HL-60/S4 treated with retinoic acid at 250 ng/mL for 4 days and 3 days (cell line): ENCODE results near the gene POLE.

Experiments
- in situ Hi-C: fragments of 300-500 bp; cut with MboI; formaldehyde crosslinking; loops from 2 replicates; pipeline ENCODE4 v1.7.0; 2022; ENCODE audit warnings: low sequenced_read_pairs

The POLE gene

GRCh38 chr12:132677492-132677891, 9.7 kb downstream of the POLE start:
- in situ Hi-C loops, result no loop called here

- in situ Hi-C loops, result no loop called here
Observed at GRCh38 chr12:132675757-132676432, 11.2 kb downstream of the POLE start.

- in situ Hi-C loops, result no loop called here
Observed at GRCh38 chr12:132674561-132674960, 12.6 kb downstream of the POLE start.

GRCh38 chr12:132673288-132674179, 13.6 kb downstream of the POLE start:
- in situ Hi-C loops, result no loop called here

- in situ Hi-C loops, result no loop called here
Observed at GRCh38 chr12:132672678-132673077, 14.5 kb downstream of the POLE start.

- in situ Hi-C loops, result no loop called here
Observed at GRCh38 chr12:132672116-132672515, 15.0 kb downstream of the POLE start.

GRCh38 chr12:132669166-132669879, 17.8 kb downstream of the POLE start:
- in situ Hi-C loops, result no loop called here

GRCh38 chr12:132668191-132669088, 18.7 kb downstream of the POLE start:
- in situ Hi-C loops, result no loop called here

GRCh38 chr12:132665794-132666193, 21.3 kb downstream of the POLE start:
- in situ Hi-C loops, result no loop called here

GRCh38 chr12:132665149-132665491, 22.0 kb downstream of the POLE start:
- in situ Hi-C loops, result no loop called here

- in situ Hi-C loops, result no loop called here
Observed at GRCh38 chr12:132664206-132665148, 22.7 kb downstream of the POLE start.

- in situ Hi-C loops, result no loop called here
Observed at GRCh38 chr12:132662901-132663755, 24.0 kb downstream of the POLE start.

- in situ Hi-C loops, result no loop called here
Observed at GRCh38 chr12:132661972-132662371, 25.2 kb downstream of the POLE start.

GRCh38 chr12:132660996-132661395, 26.1 kb downstream of the POLE start:
- in situ Hi-C loops, result no loop called here

GRCh38 chr12:132660052-132660451, 27.1 kb downstream of the POLE start:
- in situ Hi-C loops, result no loop called here

GRCh38 chr12:132659146-132659545, 28.0 kb downstream of the POLE start:
- in situ Hi-C loops, result no loop called here

GRCh38 chr12:132658149-132658894, 28.8 kb downstream of the POLE start:
- in situ Hi-C loops, result no loop called here
